Fibroblast of peridontal ligament (primary cell): ENCODE data around the gene SLC22A4.

Experiments
- DNase-seq: peaks from one replicate; pipeline ENCODE4 v3.0.0-alpha.2; 2010; ENCODE audit errors: extremely low read depth

SLC22A4 gene

GRCh38 chr5:132262882-132263547, 31.2 kb upstream of the SLC22A4 start:
- no peak for DNase-seq

GRCh38 chr5:132263548-132264261, 30.5 kb upstream of the SLC22A4 start:
- peak; percentile 89 for DNase-seq

DNA sequence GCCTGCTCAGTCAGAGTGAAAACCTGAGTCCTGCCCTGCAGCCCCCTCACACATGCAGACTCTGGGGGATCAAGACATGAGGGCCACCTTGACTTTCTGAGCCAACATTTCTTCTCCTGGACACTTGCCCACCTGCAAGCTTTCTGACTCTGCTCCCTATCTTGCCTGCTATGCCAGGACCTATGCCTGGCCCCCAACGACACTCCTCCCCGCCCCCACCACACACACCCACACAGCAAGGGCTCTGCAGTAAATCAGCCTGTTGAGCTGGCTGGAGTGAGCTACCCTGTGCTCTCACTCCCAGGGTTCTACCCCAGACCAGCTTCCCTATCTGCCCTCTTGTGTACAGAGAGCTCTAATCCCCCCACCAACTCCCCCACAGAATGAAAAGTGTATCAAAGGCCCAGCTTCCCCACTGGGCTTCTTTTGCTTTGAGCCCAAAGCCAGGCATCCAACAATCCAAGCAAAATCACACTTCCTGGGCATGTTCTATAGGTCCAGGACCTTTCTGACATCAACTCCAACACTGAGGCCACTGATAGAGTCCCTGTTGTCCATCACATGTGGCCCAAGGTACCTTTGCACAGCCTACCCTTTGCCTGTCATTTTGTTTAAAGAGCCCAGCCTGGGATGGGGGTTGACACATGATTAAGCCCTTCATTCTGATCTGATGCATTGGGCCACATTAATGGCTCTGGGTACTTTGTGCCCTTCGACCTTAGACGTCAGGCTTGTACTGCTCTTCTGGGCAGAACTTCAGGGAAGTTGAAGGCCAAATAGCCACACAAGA, 29.5 kb upstream of the SLC22A4 start:
- no peak for DNase-seq

- DNase-seq, result peak; percentile 96
These were observed 28.7 kb upstream of the SLC22A4 start for GRCh38 chr5:132265336-132266030.

DNA sequence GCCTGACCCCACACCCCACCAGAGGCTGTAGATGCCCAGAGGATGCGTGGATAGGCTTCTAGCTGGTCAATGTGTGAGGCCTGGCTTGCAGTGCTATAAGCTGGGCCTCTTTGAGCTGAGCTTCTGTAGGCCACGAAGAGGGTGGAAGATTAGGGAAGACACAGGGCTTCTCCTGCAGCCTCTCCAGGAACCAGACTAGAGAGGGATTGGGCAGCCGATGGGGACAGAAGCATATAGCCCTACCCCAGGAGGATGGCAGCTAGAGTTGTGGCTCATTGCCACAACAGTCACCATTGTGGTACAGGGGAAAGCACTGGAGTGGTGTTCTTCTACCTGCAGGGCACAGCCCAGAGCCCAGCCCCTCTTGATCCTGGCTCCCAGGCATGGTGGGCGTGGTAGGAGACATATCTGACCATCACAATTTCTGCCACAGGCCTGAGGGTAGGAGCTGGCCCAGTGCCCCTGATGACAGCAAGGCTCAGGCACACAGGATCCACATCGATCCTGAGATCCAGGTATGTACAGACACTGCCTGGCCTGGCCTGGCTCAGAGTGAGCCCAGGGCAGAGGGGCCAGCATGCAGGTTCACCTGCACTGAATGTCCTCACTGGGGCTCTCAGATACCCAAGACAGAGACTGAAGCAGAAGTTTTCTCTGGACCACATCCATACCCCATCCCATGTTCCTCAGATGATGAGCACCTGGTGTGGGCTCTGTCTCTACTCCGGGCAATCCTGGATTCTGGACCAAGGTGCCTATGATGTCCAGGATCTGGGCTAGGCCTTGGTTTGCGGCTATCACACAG, 28.0 kb upstream of the SLC22A4 start:
- DNase-seq, result no peak

- no peak for DNase-seq
These were observed 27.4 kb upstream of the SLC22A4 start for GRCh38 chr5:132266836-132267160.

DNA sequence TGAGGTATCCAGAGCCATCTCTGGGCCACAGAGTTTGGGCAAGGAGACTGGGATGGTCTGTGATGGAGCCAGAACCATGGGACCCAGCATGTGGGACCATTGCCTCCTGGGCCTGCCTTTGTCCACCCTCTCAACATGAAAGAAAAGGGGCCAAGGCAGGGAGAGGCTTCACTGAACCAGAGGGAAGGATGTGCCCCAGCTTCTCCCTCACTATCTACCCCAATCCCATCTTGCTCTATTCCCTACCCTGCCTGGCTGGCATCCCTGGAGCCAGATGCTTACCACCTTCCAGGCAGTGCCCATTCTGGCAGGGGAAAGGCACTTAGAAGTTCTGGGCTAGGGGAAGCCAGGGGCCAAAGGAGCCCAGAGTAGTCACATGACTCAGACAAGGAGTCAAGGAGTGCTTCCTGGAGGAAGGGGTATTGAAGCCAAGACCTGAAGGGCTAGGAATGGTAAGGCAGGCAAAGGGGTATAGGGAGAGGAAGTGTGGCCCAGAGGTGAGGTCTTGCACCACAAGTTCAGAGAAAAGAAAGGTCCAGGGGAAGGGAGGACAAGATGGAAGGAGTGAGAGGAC, 26.9 kb upstream of the SLC22A4 start:
- DNase-seq, result no peak

DNA sequence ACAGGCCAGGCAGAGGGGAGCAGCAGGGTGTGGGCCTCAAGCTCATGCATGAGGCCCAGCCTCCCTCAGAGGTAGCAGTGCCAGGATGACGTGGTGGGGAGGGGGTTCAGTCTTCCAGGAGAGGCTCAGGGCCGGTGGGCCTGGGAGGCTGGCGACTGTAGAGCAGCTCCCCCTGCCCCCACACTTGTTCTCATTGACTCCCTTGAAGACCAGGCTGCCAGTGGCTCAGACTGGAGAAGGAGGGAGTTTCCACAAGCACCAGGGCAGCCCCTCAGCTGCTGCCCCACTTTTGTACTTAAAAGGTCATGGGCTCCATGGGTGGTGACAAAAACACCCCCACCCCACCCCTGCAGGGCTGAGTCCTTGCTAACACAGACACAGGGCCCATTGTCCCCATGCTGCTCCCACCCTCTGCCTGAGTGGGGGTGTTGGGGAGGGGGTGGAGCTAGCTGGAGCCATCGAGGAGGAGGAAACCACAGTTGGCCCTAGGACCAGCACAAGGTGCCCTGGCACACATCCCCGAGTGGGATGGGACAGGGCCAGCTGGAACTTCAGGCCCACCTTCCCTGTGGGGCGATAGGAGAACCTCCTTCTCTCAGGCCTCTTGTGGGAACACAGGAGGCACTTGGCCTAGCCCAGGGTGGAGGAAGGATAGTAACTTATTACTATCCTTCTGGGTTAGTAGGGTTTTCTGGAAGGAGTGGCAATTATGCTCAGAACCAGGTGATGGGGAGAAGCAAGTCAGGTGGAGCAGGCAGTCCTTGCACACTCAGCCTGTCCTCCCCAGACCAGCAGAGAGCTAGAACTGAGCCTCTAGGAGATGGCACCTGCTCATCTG, 26.0 kb upstream of the SLC22A4 start:
- no peak for DNase-seq

DNA sequence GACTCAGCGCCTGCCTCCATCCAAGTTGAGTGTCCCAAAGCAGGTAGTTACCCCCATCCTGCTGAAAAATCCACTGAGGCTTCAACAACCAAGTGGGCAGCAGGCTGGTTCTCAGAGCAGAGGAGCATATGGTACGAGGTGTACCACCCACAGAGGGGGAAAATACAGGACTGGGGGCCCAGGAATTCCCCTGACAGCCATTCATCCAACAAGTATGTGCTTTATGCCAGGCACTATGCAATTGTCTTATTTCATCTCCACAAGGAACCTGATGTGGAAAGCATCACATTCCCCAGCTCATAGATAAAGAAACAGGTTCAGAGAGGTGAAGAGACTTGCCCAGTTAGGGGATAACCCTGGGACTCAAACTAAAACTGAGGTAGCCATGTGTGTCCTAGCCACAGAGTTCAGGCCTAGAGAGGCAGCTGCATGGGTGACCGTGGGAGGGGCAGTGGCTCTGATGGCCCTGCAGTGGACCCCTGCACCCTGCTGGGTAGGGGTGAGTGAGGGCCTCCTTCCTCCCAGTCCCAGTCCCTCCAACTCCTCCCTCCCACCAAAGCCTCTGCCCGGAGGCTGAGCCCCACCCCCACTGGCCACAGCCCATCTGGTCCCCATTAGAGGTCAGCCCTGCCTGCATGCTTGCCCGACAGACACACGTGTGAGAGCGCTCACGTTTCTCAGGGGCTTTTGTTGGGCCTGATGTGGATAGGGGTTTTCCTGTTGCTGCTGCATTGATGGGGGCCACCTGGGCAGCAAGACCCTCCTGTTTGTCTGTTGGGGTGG, 25.2 kb upstream of the SLC22A4 start:
- peak; percentile 81 for DNase-seq

GRCh38 chr5:132269635-132270334, 24.4 kb upstream of the SLC22A4 start:
- peak; percentile 30 for DNase-seq

- no peak for DNase-seq
These were observed 23.9 kb upstream of the SLC22A4 start for GRCh38 chr5:132270335-132270665.

DNA sequence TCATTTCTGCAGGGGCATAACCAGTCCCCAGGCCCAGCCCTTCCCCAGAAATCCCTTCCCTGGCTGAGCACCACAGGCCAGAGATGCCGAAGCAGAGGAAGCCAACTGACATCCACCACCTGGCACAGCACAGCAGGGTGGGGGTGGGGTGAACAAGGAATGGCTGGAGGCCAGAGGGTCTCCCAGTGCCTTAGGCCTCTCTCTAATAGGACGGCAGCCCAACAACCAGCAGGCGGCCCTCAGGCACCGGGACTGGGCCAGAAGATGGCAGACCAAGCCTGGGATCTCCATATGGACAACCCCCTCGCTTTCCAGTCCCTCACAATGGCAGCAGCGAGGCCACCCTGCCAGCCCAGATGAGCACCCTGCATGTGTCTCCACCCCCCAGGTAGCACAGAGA, 23.5 kb upstream of the SLC22A4 start:
- DNase-seq, result no peak

DNA sequence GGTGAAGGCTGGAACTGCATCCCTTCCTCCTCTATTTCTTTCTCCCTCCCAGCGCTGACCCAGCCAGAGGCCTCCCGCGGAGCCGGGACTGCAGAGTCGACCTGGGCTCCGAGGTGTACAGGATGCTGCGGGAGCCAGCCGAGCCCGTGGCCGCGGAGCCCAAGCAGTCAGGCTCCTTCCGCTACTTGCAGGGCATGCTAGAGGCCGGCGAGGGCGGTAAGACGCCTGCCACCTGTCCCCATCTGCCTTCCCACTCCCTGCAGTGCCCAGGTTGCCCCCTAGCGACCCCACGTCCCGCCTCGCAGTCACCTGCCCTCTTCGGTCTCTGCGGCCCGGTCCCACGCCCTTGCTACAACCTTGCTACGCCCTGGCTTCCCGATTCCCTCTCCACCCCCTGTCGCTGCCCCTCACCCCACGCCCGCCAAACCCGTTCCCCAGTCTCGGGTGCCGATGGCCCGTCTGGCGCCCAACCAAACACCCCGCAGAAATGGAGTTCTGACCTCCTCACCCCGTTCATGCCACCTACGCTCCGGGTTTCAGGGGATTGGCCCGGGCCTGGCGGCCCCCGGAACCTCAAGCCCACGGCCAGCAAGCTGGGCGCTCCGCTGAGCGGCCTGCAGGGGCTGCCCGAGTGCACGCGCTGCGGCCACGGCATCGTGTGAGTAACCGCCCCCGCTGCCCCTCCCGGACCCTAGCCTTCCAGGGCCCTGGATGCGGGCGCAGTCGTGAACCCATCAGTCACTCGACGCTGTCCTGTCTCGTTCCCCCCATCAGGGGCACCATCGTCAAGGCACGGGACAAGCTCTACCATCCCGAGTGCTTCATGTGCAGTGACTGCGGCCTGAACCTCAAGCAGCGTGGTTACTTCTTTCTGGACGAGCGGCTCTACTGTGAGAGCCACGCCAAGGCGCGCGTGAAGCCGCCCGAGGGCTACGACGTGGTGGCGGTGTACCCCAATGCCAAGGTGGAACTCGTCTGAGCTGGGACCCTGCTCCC, 22.6 kb upstream of the SLC22A4 start:
- no peak for DNase-seq

- DNase-seq, result peak; percentile 51
These were observed 21.6 kb upstream of the SLC22A4 start for GRCh38 chr5:132272311-132273210.

- no peak for DNase-seq
These were observed 20.6 kb upstream of the SLC22A4 start for GRCh38 chr5:132273631-132274030.

GRCh38 chr5:132274050-132274792, 20.0 kb upstream of the SLC22A4 start:
- no peak for DNase-seq
